Suprapubic skin (tissue), 4 donors: ENCODE data around the gene TMPRSS11A. TPM values are rescaled to one million over a fixed set of nuclear protein-coding genes. Genes with fewer than 3 reads are reported as not detected.

ENCODE experiments used
- DNase-seq, 2 donors: peaks; one replicate each; pipeline ENCODE4 v3.0.0-alpha.2; 2019; ENCODE audit warnings: low spot score in 2 of 2
- H3K27ac ChIP-seq: fragments of 200-600 bp; sonication (generic); one replicate; pipeline ENCODE4 v1.5.1; 2019
- H3K27me3 ChIP-seq: fragments of 200-600 bp; sonication (generic); one replicate; pipeline ENCODE4 v1.5.1; 2019
- H3K36me3 ChIP-seq: fragments of 200-600 bp; sonication (generic); one replicate; pipeline ENCODE4 v1.5.1; 2019
- H3K4me1 ChIP-seq: fragments of 200-600 bp; sonication (generic); one replicate; pipeline ENCODE4 v1.5.1; 2019
- H3K4me3 ChIP-seq: fragments of 200-600 bp; sonication (generic); one replicate; pipeline ENCODE4 v1.5.1; 2019; ENCODE audit warnings: mild to moderate bottlenecking
- H3K9me3 ChIP-seq: fragments of 200-600 bp; sonication (generic); one replicate; pipeline ENCODE4 v1.5.1; 2019
- CTCF ChIP-seq, 2 donors: fragments of 200-600 bp in 1 of 2; fragments of 450-650 bp in 1 of 2; sonication (generic) in 1 of 2; IDR thresholded peaks; one replicate each; pipeline ENCODE4 v1.5.1; 2016 to 2019; ENCODE audit warnings: antibody characterized with exemption in 2 of 2, mild to moderate bottlenecking in 1 of 2, moderate library complexity in 1 of 2
- EP300 ChIP-seq: sonication (generic); formaldehyde crosslinking; IDR thresholded peaks from one replicate; pipeline ENCODE4 v1.6.1; 2017; ENCODE audit warnings: antibody characterized with exemption
- POLR2A ChIP-seq, 2 donors: fragments of 450-650 bp; IDR thresholded peaks; one replicate each; pipeline ENCODE4 v1.6.1; 2017; ENCODE audit warnings: antibody characterized with exemption in 2 of 2, mild to moderate bottlenecking in 2 of 2, moderate library complexity in 2 of 2
- POLR2AphosphoS5 ChIP-seq, 3 donors: sonication (generic); formaldehyde crosslinking; IDR thresholded peaks; one replicate each; pipeline ENCODE4 v1.6.1; 2017; ENCODE audit warnings: antibody characterized with exemption in 3 of 3
- WGBS: methylation state at CpG from one replicate; pipeline ENCODE4 v1.1.5; 2018; 5-methylcytosine and 5-hydroxymethylcytosine counted together
- total RNA-seq, 4 donors: library from RNA; depleted of rRNA; stranded (reverse); fragments of >200 nt; gene quantifications; one replicate each; pipeline ENCODE4 v1.1.0, GENCODE V29; 2016

Gene TMPRSS11A
- total RNA-seq, 4 donors from 2014 or later, result not detected

DNA sequence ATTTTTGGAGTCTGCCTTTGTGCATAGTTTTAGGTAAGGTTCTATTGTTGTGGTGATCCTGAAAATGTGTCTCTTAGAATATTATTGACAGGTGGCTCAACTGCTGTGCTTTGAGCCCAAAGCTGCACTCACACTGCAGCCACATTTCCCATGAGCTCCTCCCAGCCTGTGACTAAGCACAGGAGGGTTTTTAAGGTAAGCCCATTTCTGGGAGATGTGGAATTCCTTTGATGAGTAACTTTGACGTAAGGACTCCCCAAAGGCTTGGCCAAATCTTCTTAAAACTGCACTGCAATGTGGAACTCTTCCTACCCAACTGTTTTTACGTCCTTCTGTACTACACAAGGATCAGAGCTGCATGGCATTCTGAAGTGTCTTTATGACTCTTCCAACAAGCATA, 20.0 kb upstream of the TMPRSS11A start:
- no peaks in the 10 kb centered on the region for H3K4me1 ChIP-seq
- H3K27me3 ChIP-seq, result no peaks in the 10 kb centered on the region
- DNase-seq, result no peak
- H3K27ac ChIP-seq, result no peak overlapping the region
- WGBS, result 30% methylated on average over 2 of the region's 2 CpGs
- H3K9me3 ChIP-seq, result no peaks in the 10 kb centered on the region
- TF ChIP-seq CTCF (IDR thresholded peaks at IDR 0.05), result no peak
- no peak for TF ChIP-seq POLR2A (IDR thresholded peaks at IDR 0.05)
- no peak for TF ChIP-seq POLR2AphosphoS5 (IDR thresholded peaks at IDR 0.05)
- TF ChIP-seq EP300, result no peak
- no peak overlapping the region for H3K4me3 ChIP-seq
- H3K36me3 ChIP-seq, result no peaks in the 10 kb centered on the region

GRCh38 chr4:67980512-67980911, 17.2 kb upstream of the TMPRSS11A start:
- WGBS, result 92% methylated on average over 6 of the region's 6 CpGs
- H3K27me3 ChIP-seq, result no peaks in the 10 kb centered on the region
- TF ChIP-seq POLR2AphosphoS5 (IDR thresholded peaks at IDR 0.05), result no peak
- TF ChIP-seq CTCF (IDR thresholded peaks at IDR 0.05), result no peak
- no peak for TF ChIP-seq EP300

DNA sequence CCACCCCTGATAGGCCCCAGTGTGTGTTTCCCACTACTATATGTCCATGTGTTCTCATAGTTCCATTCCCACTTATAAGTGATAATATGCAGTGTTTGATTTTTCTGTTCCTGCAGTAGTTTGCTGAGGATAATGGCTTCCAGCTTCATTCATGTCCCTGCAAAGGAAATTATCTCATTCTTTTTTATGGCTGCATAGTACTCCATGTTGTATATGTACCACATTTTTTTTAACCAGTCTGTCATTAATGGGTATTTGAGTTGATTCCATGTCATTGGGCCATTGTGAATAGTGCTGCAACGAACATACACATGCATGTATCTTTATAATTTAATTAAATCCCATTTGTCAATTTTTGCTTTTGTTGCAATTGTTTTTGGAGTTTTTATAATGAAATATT, 10.3 kb upstream of the TMPRSS11A start:
- 68% methylated on average over 1 of the region's 1 CpG for WGBS
- no peak for DNase-seq
- no peaks in the 10 kb centered on the region for H3K4me1 ChIP-seq
- H3K9me3 ChIP-seq, result peaks cover 5% of the 10 kb centered on the region
- H3K27ac ChIP-seq, result no peak overlapping the region
- no peak overlapping the region for H3K4me3 ChIP-seq
- H3K36me3 ChIP-seq, result no peaks in the 10 kb centered on the region
- no peaks in the 10 kb centered on the region for H3K27me3 ChIP-seq
- TF ChIP-seq EP300 (no peak), CTCF (IDR thresholded peaks at IDR 0.05) (no peak), POLR2A (IDR thresholded peaks at IDR 0.05) (no peak), POLR2AphosphoS5 (IDR thresholded peaks at IDR 0.05) (no peak)

More at GRCh38 chr4:67980512-67980911, 17.2 kb upstream of the TMPRSS11A start:
- H3K27ac ChIP-seq, result no peak overlapping the region
- H3K4me1 ChIP-seq, result no peaks in the 10 kb centered on the region
- no peaks in the 10 kb centered on the region for H3K9me3 ChIP-seq
- no peaks in the 10 kb centered on the region for H3K36me3 ChIP-seq
- no peak for DNase-seq
- no peak overlapping the region for H3K4me3 ChIP-seq

GRCh38 chr4:67954890-67955289, 8.4 kb downstream of the TMPRSS11A start:
- TF ChIP-seq POLR2A (IDR thresholded peaks at IDR 0.05) (no peak), POLR2AphosphoS5 (IDR thresholded peaks at IDR 0.05) (no peak), EP300 (no peak), CTCF (IDR thresholded peaks at IDR 0.05) (no peak)
- no peak for DNase-seq
- Histone ChIP-seq H3K4me1 (no peaks in the 10 kb centered on the region), H3K9me3 (no peaks in the 10 kb centered on the region), H3K36me3 (no peaks in the 10 kb centered on the region), H3K4me3 (no peak overlapping the region), H3K27me3 (no peaks in the 10 kb centered on the region), H3K27ac (no peak overlapping the region)

GRCh38 chr4:67941074-67941473, 22.2 kb downstream of the TMPRSS11A start:
- H3K27me3 ChIP-seq, result no peaks in the 10 kb centered on the region
- DNase-seq, result no peak
- no peak overlapping the region for H3K4me3 ChIP-seq
- H3K9me3 ChIP-seq, result peaks cover 3% of the 10 kb centered on the region
- H3K36me3 ChIP-seq, result no peaks in the 10 kb centered on the region
- H3K4me1 ChIP-seq, result no peaks in the 10 kb centered on the region
- no peak overlapping the region for H3K27ac ChIP-seq
- WGBS, result 76% methylated on average over 3 of the region's 3 CpGs
- TF ChIP-seq POLR2A (IDR thresholded peaks at IDR 0.05) (no peak), CTCF (IDR thresholded peaks at IDR 0.05) (no peak)
